ENCODE measurements around the gene FOXE3. TPM values are rescaled to one million over a fixed set of nuclear protein-coding genes. Genes with fewer than 3 reads are reported as not detected.

The FOXE3 gene
- total RNA-seq (ENCODE audit: unreplicated experiment), result not detected
- long read RNA-seq, result 0 reads

- H3K9me3 Mint-ChIP-seq (ENCODE audit: unreplicated experiment), result no peaks in the 10 kb centered on the region
- H3K4me1 Mint-ChIP-seq (ENCODE audit: unreplicated experiment), result peaks cover 5% of the 10 kb centered on the region
- H3K4me3 Mint-ChIP-seq (ENCODE audit: unreplicated experiment), result no peak within 1 kb of the TSS
- no peak for DNase-seq (ENCODE audit: low spot score)
- peaks cover 7% of the 10 kb centered on the region for H3K36me3 Mint-ChIP-seq (ENCODE audit: low read depth, unreplicated experiment)
- TF ChIP-seq, protein P1, sequence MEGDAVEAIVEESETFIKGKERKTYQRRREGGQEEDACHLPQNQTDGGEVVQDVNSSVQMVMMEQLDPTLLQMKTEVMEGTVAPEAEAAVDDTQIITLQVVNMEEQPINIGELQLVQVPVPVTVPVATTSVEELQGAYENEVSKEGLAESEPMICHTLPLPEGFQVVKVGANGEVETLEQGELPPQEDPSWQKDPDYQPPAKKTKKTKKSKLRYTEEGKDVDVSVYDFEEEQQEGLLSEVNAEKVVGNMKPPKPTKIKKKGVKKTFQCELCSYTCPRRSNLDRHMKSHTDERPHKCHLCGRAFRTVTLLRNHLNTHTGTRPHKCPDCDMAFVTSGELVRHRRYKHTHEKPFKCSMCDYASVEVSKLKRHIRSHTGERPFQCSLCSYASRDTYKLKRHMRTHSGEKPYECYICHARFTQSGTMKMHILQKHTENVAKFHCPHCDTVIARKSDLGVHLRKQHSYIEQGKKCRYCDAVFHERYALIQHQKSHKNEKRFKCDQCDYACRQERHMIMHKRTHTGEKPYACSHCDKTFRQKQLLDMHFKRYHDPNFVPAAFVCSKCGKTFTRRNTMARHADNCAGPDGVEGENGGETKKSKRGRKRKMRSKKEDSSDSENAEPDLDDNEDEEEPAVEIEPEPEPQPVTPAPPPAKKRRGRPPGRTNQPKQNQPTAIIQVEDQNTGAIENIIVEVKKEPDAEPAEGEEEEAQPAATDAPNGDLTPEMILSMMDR (IDR thresholded peaks at IDR 0.05; ENCODE audit: unreplicated experiment), result no peak
- H3K27me3 Mint-ChIP-seq (ENCODE audit: unreplicated experiment), result peaks cover 33% of the 10 kb centered on the region
- no peak within 1 kb of the TSS for H3K27ac Mint-ChIP-seq (ENCODE audit: unreplicated experiment)
Observed at GRCh38 chr1:47415728-47416318, at the start of gene FOXE3. Gene FOXE3 (plus strand): TSS chr1:47416285. CDS start chr1:47416316, 31 bp downstream.

GRCh38 chr1:47367651-47368050 is 48.4 kb upstream of the FOXE3 start:
- peaks cover 1% of the 10 kb centered on the region for H3K27me3 Mint-ChIP-seq (ENCODE audit: unreplicated experiment)
- H3K27ac Mint-ChIP-seq (ENCODE audit: unreplicated experiment), result no peak overlapping the region
- H3K36me3 Mint-ChIP-seq (ENCODE audit: low read depth, unreplicated experiment), result peaks cover 11% of the 10 kb centered on the region
- peaks cover 2% of the 10 kb centered on the region for H3K4me1 Mint-ChIP-seq (ENCODE audit: unreplicated experiment)
- DNase-seq (ENCODE audit: low spot score), result no peak
- H3K4me3 Mint-ChIP-seq (ENCODE audit: unreplicated experiment), result no peak overlapping the region
- no peaks in the 10 kb centered on the region for H3K9me3 Mint-ChIP-seq (ENCODE audit: unreplicated experiment)
- TF ChIP-seq, protein P1 (IDR thresholded peaks at IDR 0.05; ENCODE audit: unreplicated experiment), result no peak

- TF ChIP-seq, protein P1 (IDR thresholded peaks at IDR 0.05; ENCODE audit: unreplicated experiment), result no peak
- no peak overlapping the region for H3K4me3 Mint-ChIP-seq (ENCODE audit: unreplicated experiment)
- H3K36me3 Mint-ChIP-seq (ENCODE audit: low read depth, unreplicated experiment), result peaks cover 15% of the 10 kb centered on the region
- no peaks in the 10 kb centered on the region for H3K4me1 Mint-ChIP-seq (ENCODE audit: unreplicated experiment)
- no peak for DNase-seq (ENCODE audit: low spot score)
- H3K9me3 Mint-ChIP-seq (ENCODE audit: unreplicated experiment), result no peaks in the 10 kb centered on the region
- H3K27ac Mint-ChIP-seq (ENCODE audit: unreplicated experiment), result no peak overlapping the region
- H3K27me3 Mint-ChIP-seq (ENCODE audit: unreplicated experiment), result peaks cover 1% of the 10 kb centered on the region
Observed at GRCh38 chr1:47371016-47371517, 45.0 kb upstream of the FOXE3 start.

GRCh38 chr1:47374501-47374900 is 41.6 kb upstream of the FOXE3 start:
- DNase-seq (ENCODE audit: low spot score), result no peak
- Mint-ChIP-seq H3K4me1 (ENCODE audit: unreplicated experiment) (no peaks in the 10 kb centered on the region), H3K36me3 (ENCODE audit: low read depth, unreplicated experiment) (peaks cover 15% of the 10 kb centered on the region), H3K4me3 (ENCODE audit: unreplicated experiment) (no peak overlapping the region), H3K9me3 (ENCODE audit: unreplicated experiment) (no peaks in the 10 kb centered on the region), H3K27me3 (ENCODE audit: unreplicated experiment) (no peaks in the 10 kb centered on the region), H3K27ac (ENCODE audit: unreplicated experiment) (no peak overlapping the region)
- TF ChIP-seq, protein P1 (IDR thresholded peaks at IDR 0.05; ENCODE audit: unreplicated experiment), result no peak

DNA sequence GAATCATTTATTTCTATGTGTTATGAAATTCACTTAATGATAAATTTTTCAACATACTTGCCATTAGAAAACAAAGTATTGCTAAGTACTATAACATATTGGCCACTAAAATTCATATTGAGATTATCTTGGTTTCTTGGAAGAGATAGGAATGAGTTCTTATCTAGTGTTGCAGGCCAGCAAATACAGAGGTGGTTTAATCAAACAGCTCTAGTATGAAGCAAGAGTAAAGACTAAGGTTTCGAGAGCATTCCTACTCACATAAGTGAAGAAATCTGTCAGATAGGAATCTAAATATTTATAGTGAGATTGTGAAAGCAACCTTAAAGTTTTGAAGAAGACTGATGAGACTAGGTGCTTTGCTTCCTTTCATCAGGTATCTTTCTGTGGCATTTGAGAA is 37.9 kb upstream of the FOXE3 start:
- Mint-ChIP-seq H3K27ac (ENCODE audit: unreplicated experiment) (no peak overlapping the region), H3K4me3 (ENCODE audit: unreplicated experiment) (no peak overlapping the region), H3K9me3 (ENCODE audit: unreplicated experiment) (no peaks in the 10 kb centered on the region), H3K27me3 (ENCODE audit: unreplicated experiment) (no peaks in the 10 kb centered on the region), H3K36me3 (ENCODE audit: low read depth, unreplicated experiment) (peaks cover 15% of the 10 kb centered on the region), H3K4me1 (ENCODE audit: unreplicated experiment) (no peaks in the 10 kb centered on the region)
- no peak for DNase-seq (ENCODE audit: low spot score)
- TF ChIP-seq, protein P1 (IDR thresholded peaks at IDR 0.05; ENCODE audit: unreplicated experiment), result no peak

Data from endothelial cell (in vitro differentiated cells).